Measurements from ENCODE around the gene WDR73.
"Not testable (repeated sequence)": the region's sequence is repeated elsewhere in the genome, so short reads cannot be mapped to it uniquely, and the experiment has no call there.

Gene WDR73

GRCh38 chr15:84656972-84657371, 2.9 kb upstream of the WDR73 start:
- DNase-seq, result no peak

GRCh38 chr15:84654689-84655453, 788 bp upstream of the WDR73 start:
- DNase-seq, result peak; percentile 85

GRCh38 chr15:84653584-84653909, 536 bp downstream of the WDR73 start:
- DNase-seq, result no peak

GRCh38 chr15:84649706-84650105, 4.4 kb downstream of the WDR73 start:
- DNase-seq, result no peak

GRCh38 chr15:84648539-84648938, 5.5 kb downstream of the WDR73 start:
- DNase-seq, result no peak

- DNase-seq, result no peak
These were observed 6.4 kb downstream of the WDR73 start for GRCh38 chr15:84647726-84648125.

- DNase-seq, result no peak
These were observed 8.1 kb downstream of the WDR73 start for GRCh38 chr15:84645997-84646396.

- DNase-seq, result no peak
These were observed 8.6 kb downstream of the WDR73 start for GRCh38 chr15:84645496-84645895.

GRCh38 chr15:84643838-84644237, 10.2 kb downstream of the WDR73 start:
- no peak for DNase-seq

- not testable (repeated sequence) for DNase-seq
These were observed 11.4 kb downstream of the WDR73 start for GRCh38 chr15:84642640-84643039.

- DNase-seq, result not testable (repeated sequence)
These were observed 12.2 kb downstream of the WDR73 start for GRCh38 chr15:84641871-84642270.

- DNase-seq, result peak; percentile 18
These were observed 16.0 kb downstream of the WDR73 start for GRCh38 chr15:84638103-84638502.

GRCh38 chr15:84634228-84634837, 19.8 kb downstream of the WDR73 start:
- DNase-seq, result no peak

- DNase-seq, result peak; percentile 77
These were observed 20.5 kb downstream of the WDR73 start for GRCh38 chr15:84633311-84634227.

GRCh38 chr15:84631706-84632272, 22.3 kb downstream of the WDR73 start:
- no peak for DNase-seq

- no peak for DNase-seq
These were observed 25.1 kb downstream of the WDR73 start for GRCh38 chr15:84629033-84629432.

GRCh38 chr15:84625123-84625522, 29.0 kb downstream of the WDR73 start:
- no peak for DNase-seq

- DNase-seq, result no peak
These were observed 29.7 kb downstream of the WDR73 start for GRCh38 chr15:84624359-84624758.

GRCh38 chr15:84621358-84621979, 32.6 kb downstream of the WDR73 start:
- no peak for DNase-seq

GRCh38 chr15:84620626-84621025, 33.5 kb downstream of the WDR73 start:
- no peak for DNase-seq

GRCh38 chr15:84616235-84616634, 37.8 kb downstream of the WDR73 start:
- no peak for DNase-seq

- no peak for DNase-seq
These were observed 42.5 kb downstream of the WDR73 start for GRCh38 chr15:84611631-84612030.
